Activated CD4-positive, alpha-beta T cell treated with anti-CD3 and anti-CD28 coated beads for 4 hours (primary cell): ENCODE results near the gene MME.

Experiments
- DNase-seq, 2 donors: peaks; one replicate each; pipeline ENCODE4 v3.0.0-alpha.2; 2020

The MME gene

GRCh38 chr3:155153242-155154186 is 73.4 kb downstream of the MME start:
- DNase-seq, result no peak

GRCh38 chr3:155154255-155154654 is 74.1 kb downstream of the MME start:
- no peak for DNase-seq

GRCh38 chr3:155158346-155159037 is 78.4 kb downstream of the MME start:
- DNase-seq, result no peak

- no peak for DNase-seq
Observed at GRCh38 chr3:155159301-155159700, 79.2 kb downstream of the MME start.

- DNase-seq, result no peak
Observed at GRCh38 chr3:155161640-155162292, 81.6 kb downstream of the MME start.

- no peak for DNase-seq
Observed at GRCh38 chr3:155164306-155164705, 84.2 kb downstream of the MME start.

GRCh38 chr3:155166441-155166840 is 86.3 kb downstream of the MME start:
- DNase-seq, result no peak

- DNase-seq, result no peak
Observed at GRCh38 chr3:155169197-155169596, 89.1 kb downstream of the MME start.

- no peak for DNase-seq
Observed at GRCh38 chr3:155173771-155174170, 93.7 kb downstream of the MME start.

- DNase-seq, result no peak
Observed at GRCh38 chr3:155178810-155179436, 98.8 kb downstream of the MME start.

- DNase-seq, result no peak
Observed at GRCh38 chr3:155179437-155179827, 99.3 kb downstream of the MME start.

- no peak for DNase-seq
Observed at GRCh38 chr3:155179966-155180757, 100.0 kb downstream of the MME start.

GRCh38 chr3:155182467-155182866 is 102.3 kb downstream of the MME start:
- no peak for DNase-seq

- DNase-seq, result no peak
Observed at GRCh38 chr3:155184011-155184410, 103.9 kb downstream of the MME start.

- DNase-seq, result no peak
Observed at GRCh38 chr3:155185631-155186071, 105.5 kb downstream of the MME start.

GRCh38 chr3:155188031-155188430 is 107.9 kb downstream of the MME start:
- no peak for DNase-seq

GRCh38 chr3:155189478-155189877 is 109.4 kb downstream of the MME start:
- DNase-seq, result no peak

- DNase-seq, result no peak
Observed at GRCh38 chr3:155190691-155191090, 110.6 kb downstream of the MME start.

GRCh38 chr3:155192957-155193746 is 113.0 kb downstream of the MME start:
- no peak for DNase-seq

- no peak for DNase-seq
Observed at GRCh38 chr3:155193868-155194267, 113.7 kb downstream of the MME start.
